Endothelial cell of umbilical vein (primary cell): ENCODE data around the gene F2. TPM values are rescaled to one million over a fixed set of nuclear protein-coding genes. Genes with fewer than 3 reads are reported as not detected.

Experiments
- BruUV-seq: library from RNA; stranded (reverse); fragments of 400-500 nt; replicated peaks from 2 replicates; lab custom pipeline; 2021; lab: Mats Ljungman, UMichigan
- CTCF ChIA-PET: fragments of 300-600, 350-600 bp; sonication (Branson Sonifier 250); formaldehyde crosslinking; loops from one replicate; lab custom pipeline; 2021; ENCODE audit warnings: antibody characterized with exemption, inconsistent platforms; lab: Charles Lee
- POLR2A ChIA-PET: fragments of 300-600, 350-600 bp; sonication (Branson Sonifier 250); formaldehyde crosslinking; loops from one replicate; lab custom pipeline; 2021; ENCODE audit warnings: antibody characterized with exemption, inconsistent platforms; lab: Charles Lee
- DNase-seq: peaks from one replicate; pipeline ENCODE4 v3.0.0-alpha.2; 2011; ENCODE audit warnings: low read depth, low spot score
- FAIRE-seq: peaks from 2 replicates; lab custom pipeline; 2011; peaks lifted over from hg19 to GRCh38; lab: Jason Lieb, UNC
- H2AFZ ChIP-seq: 2 replicates; pipeline ENCODE4 v1.6.0; 2012; ENCODE audit warnings: low read depth, low read length, control low read depth, inconsistent platforms
- H3K27ac ChIP-seq: 2 replicates; pipeline ENCODE4 v1.5.1; 2011; ENCODE audit warnings: low read depth, mild to moderate bottlenecking, control low read depth, low read length, moderate library complexity; ENCODE audit not compliant: insufficient read depth
- H3K27me3 ChIP-seq, 2 experiments: 2 replicates each; pipeline versions ENCODE4 v1.6.0 to v1.6.1; 2011; ENCODE audit warnings: low read length in 2 of 2, mixed read lengths in 1 of 2; ENCODE audit not compliant: control insufficient read depth in 2 of 2, insufficient read depth in 2 of 2
- H3K36me3 ChIP-seq, 2 experiments: 2 replicates in 1 of 2; 3 replicates in 1 of 2; pipeline ENCODE4 v1.5.1; 2011; ENCODE audit warnings: low read length in 2 of 2, mild to moderate bottlenecking in 1 of 2, moderate library complexity in 1 of 2; ENCODE audit not compliant: control insufficient read depth in 2 of 2, insufficient read depth in 2 of 2; ENCODE audit errors: extremely low read depth in 1 of 2
- H3K4me1 ChIP-seq: 3 replicates; pipeline ENCODE4 v1.5.1; 2011; ENCODE audit warnings: mild to moderate bottlenecking, low read length; ENCODE audit not compliant: control insufficient read depth, insufficient read depth; ENCODE audit errors: extremely low read depth
- H3K4me2 ChIP-seq: 2 replicates; pipeline ENCODE4 v1.6.1; 2011; ENCODE audit warnings: low read length, control low read depth, mixed read lengths; ENCODE audit not compliant: insufficient read depth
- H3K4me3 ChIP-seq, 3 experiments: fragments of 200-600 bp in 1 of 3; sonication (generic), shearing (Covaris generic) in 1 of 3; replicated peaks in 1 of 3; 2 replicates each; pipeline ENCODE4 v1.5.1; 2011 to 2016; ENCODE audit warnings: control low read depth in 3 of 3, low read length in 3 of 3, mild to moderate bottlenecking in 2 of 3, inconsistent platforms in 1 of 3, low read depth in 1 of 3, moderate library complexity in 1 of 3; ENCODE audit not compliant: insufficient read depth in 1 of 3
- H3K79me2 ChIP-seq: 2 replicates; pipeline ENCODE4 v1.6.0; 2012; ENCODE audit warnings: low read length, inconsistent platforms; ENCODE audit not compliant: control insufficient read depth, insufficient read depth
- H3K9ac ChIP-seq: replicated peaks from 2 replicates; pipeline ENCODE3; 2011; ENCODE audit warnings: low read length, control low read depth; ENCODE audit not compliant: insufficient read depth; ENCODE audit errors: extremely low read depth
- H3K9me1 ChIP-seq: replicated peaks from 3 replicates; pipeline ENCODE4 v1.6.0; 2011; ENCODE audit warnings: mild to moderate bottlenecking, low read length; ENCODE audit not compliant: control insufficient read depth, insufficient read depth; ENCODE audit errors: extremely low read depth
- H3K9me3 ChIP-seq: replicated peaks from 2 replicates; pipeline ENCODE4 v1.5.1; 2012; ENCODE audit warnings: low read length, inconsistent platforms; ENCODE audit not compliant: control insufficient read depth, insufficient read depth
- H4K20me1 ChIP-seq: replicated peaks from 2 replicates; pipeline ENCODE3; 2011; ENCODE audit warnings: mild to moderate bottlenecking, low read length; ENCODE audit not compliant: control insufficient read depth, insufficient read depth; ENCODE audit errors: extremely low read depth
- CTCF ChIP-seq, 2 donors: IDR thresholded peaks; 1 replicate in 1 of 2; 2 replicates in 1 of 2; pipeline ENCODE4 v1.5.1; 2011; ENCODE audit warnings: low read length in 2 of 2, mild to moderate bottlenecking in 2 of 2, moderate library complexity in 2 of 2, control low read depth in 1 of 2, inconsistent platforms in 1 of 2, low read depth in 1 of 2; ENCODE audit not compliant: insufficient read depth in 1 of 2; ENCODE audit errors: extremely low read depth in 1 of 2
- EZH2 ChIP-seq: IDR thresholded peaks from 2 replicates; pipeline ENCODE4 v1.6.1; 2012; ENCODE audit warnings: borderline replicate concordance, low read depth, mild to moderate bottlenecking, moderate library complexity, low read length, inconsistent platforms; ENCODE audit not compliant: severe bottlenecking
- FOS ChIP-seq: IDR thresholded peaks from 2 replicates; pipeline ENCODE4 v1.6.1; 2011; ENCODE audit warnings: mild to moderate bottlenecking, low read length, moderate library complexity, borderline replicate concordance; ENCODE audit not compliant: insufficient read depth
- GATA2 ChIP-seq: IDR thresholded peaks from 2 replicates; pipeline ENCODE4 v1.7.0; 2011; ENCODE audit warnings: low read depth, mild to moderate bottlenecking, moderate library complexity, mixed read lengths, low read length; ENCODE audit not compliant: insufficient read length, insufficient read depth
- JUN ChIP-seq: IDR thresholded peaks from 2 replicates; pipeline ENCODE4 v1.6.1; 2011; ENCODE audit warnings: borderline replicate concordance, low read depth; ENCODE audit not compliant: insufficient read length, insufficient read depth
- MAX ChIP-seq: IDR thresholded peaks from 2 replicates; pipeline ENCODE4 v1.6.1; 2011; ENCODE audit not compliant: insufficient read depth, insufficient read length
- MYC ChIP-seq: IDR thresholded peaks from one replicate; pipeline ENCODE4 v1.6.1; 2011; ENCODE audit warnings: mild to moderate bottlenecking, low read depth, low read length
- POLR2A ChIP-seq: IDR thresholded peaks from 2 replicates; pipeline ENCODE4 v1.6.1; 2012; ENCODE audit warnings: low read depth, mild to moderate bottlenecking, control low read depth, low read length
- POLR2AphosphoS5 ChIP-seq: IDR thresholded peaks from 2 replicates; pipeline ENCODE4 v1.6.1; 2012; ENCODE audit warnings: low read depth, mild to moderate bottlenecking, control low read depth, low read length, moderate library complexity; ENCODE audit not compliant: insufficient read depth
- dilution Hi-C: fragments of 300-500 bp; cut with MboI; formaldehyde crosslinking; loops from one replicate; pipeline ENCODE4 v1.15.0; 2019; ENCODE audit warnings: low sequenced_read_pairs; ENCODE audit not compliant: extremely low pct_ligation_motif_present
- intact Hi-C: fragments of 100-400 bp; cut with micrococcal nuclease; formaldehyde crosslinking; loops from one replicate; pipeline ENCODE4 v1.10.0; 2022
- polyA plus RNA-seq, 4 experiments: library from polyadenylated mRNA; depleted of rRNA in 3 of 4; stranded (reverse) in 3 of 4; unstranded in 1 of 4; fragments of >200 nt; gene quantifications; 2 replicates each; pipeline versions ENCODE4 v1.2.1 to v1.2.3, GENCODE V29; 2011 to 2012; ENCODE audit warnings: missing spikeins in 1 of 4
- total RNA-seq: library from RNA; stranded (reverse); gene quantifications from 2 replicates; pipeline ENCODE4 v1.2.3, GENCODE V29; 2021

Gene F2
- total and polyA plus RNA-seq, 2 donors (not counting 3 experiments of a cell fraction or from before 2014, with no cell fraction given): 0.04 TPM; not detected in 1

GRCh38 chr11:46745328-46745727, 26.3 kb downstream of the F2 start:
- H3K36me3 ChIP-seq: peaks cover 42 to 43% of the 10 kb centered on the region in 2 experiments
- intact Hi-C loops: no loop called here
- CTCF ChIA-PET: no interaction called here

More at GRCh38 chr11:46745328-46745727, 26.3 kb downstream of the F2 start:
- H2AFZ ChIP-seq: no peak overlapping the region
- no peak overlapping the region for H3K4me3 ChIP-seq
- no peaks in the 10 kb centered on the region for H3K4me1 ChIP-seq
- POLR2A ChIA-PET: no interaction called here
- dilution Hi-C loops: no loop called here
- no peak overlapping the region for H3K9ac ChIP-seq
- DNase-seq (no peak), FAIRE-seq (no peak)
- BruUV-seq: no TSS peak
- no peak overlapping the region for H3K4me2 ChIP-seq
- H3K79me2 ChIP-seq: no peaks in the 10 kb centered on the region
- no peaks in the 10 kb centered on the region for H4K20me1 ChIP-seq
- no peaks in the 10 kb centered on the region for H3K9me3 ChIP-seq
- no peaks in the 10 kb centered on the region for H3K27me3 ChIP-seq
- no peaks in the 10 kb centered on the region for H3K9me1 ChIP-seq
- TF ChIP-seq JUN (no peak), MYC (no peak), POLR2A (no peak), MAX (no peak), GATA2 (no peak), CTCF (IDR thresholded peaks at IDR 0.05; ENCODE audit: extremely low read depth in 1 of 2, insufficient read depth in 1 of 2, low read depth in 1 of 2, low read length in 2 of 2) (no peak), EZH2 (no peak), POLR2AphosphoS5 (no peak), FOS (no peak)
- H3K27ac ChIP-seq: no peak overlapping the region
